Psoas muscle (tissue), 8 donors: ENCODE results near the gene SEPHS2. TPM values are rescaled to one million over a fixed set of nuclear protein-coding genes. Genes with fewer than 3 reads are reported as not detected.
A peak's percentile ranks its signal among the peaks of the same experiment; 100 is the strongest.

Experiments used
- ATAC-seq, 4 donors: fragments of 200-7000 bp; cut with Tn5 transposase; one replicate each; pipeline ENCODE4 v1.9.1; 2020; ENCODE audit warnings: moderate library complexity in 3 of 4, mild to moderate bottlenecking in 2 of 4
- DNase-seq, 2 donors: peaks; one replicate each; pipeline ENCODE4 v3.0.0-alpha.2; 2020
- H3K27ac ChIP-seq: fragments of 200-600 bp; one replicate; pipeline ENCODE4 v1.8.0; 2022
- H3K27me3 ChIP-seq, 3 donors: fragments of 200-600 bp in 1 of 3; one replicate each; pipeline versions ENCODE4 v1.6.1 to v1.8.0; 2013 to 2022; ENCODE audit warnings: low read length in 2 of 3, mild to moderate bottlenecking in 2 of 3, moderate library complexity in 1 of 3; ENCODE audit not compliant: insufficient read depth in 3 of 3
- H3K36me3 ChIP-seq, 2 donors: fragments of 200-600 bp in 1 of 2; one replicate each; pipeline versions ENCODE4 v1.6.1 to v1.8.0; 2013 to 2022; ENCODE audit warnings: low read depth in 1 of 2, mild to moderate bottlenecking in 1 of 2, moderate library complexity in 1 of 2; ENCODE audit not compliant: insufficient read depth in 1 of 2
- H3K4me1 ChIP-seq: fragments of 200-600 bp; one replicate; pipeline ENCODE4 v1.8.0; 2022
- H3K4me3 ChIP-seq: fragments of 200-600 bp; one replicate; pipeline ENCODE4 v1.8.0; 2022; ENCODE audit warnings: mild to moderate bottlenecking
- H3K9me3 ChIP-seq: fragments of 200-600 bp; one replicate; pipeline ENCODE4 v1.8.0; 2022
- WGBS, 3 donors: extraction: QIAGEN DNeasy Blood & Tissue Kit; methylation state at CpG; one replicate each; pipeline versions ENCODE4 v1.1.6 to v1.1.7; 2013; 5-methylcytosine and 5-hydroxymethylcytosine counted together
- intact Hi-C, 2 donors: fragments of 100-400 bp; cut with DNase I; formaldehyde crosslinking; loops; one replicate each; pipeline versions ENCODE4 v1.11.0 to v1.14.2; 2022
- polyA plus RNA-seq, 3 donors: library from polyadenylated mRNA; stranded (reverse); fragments of 200-250 nt; gene quantifications; one replicate each; pipeline ENCODE4 v1.2.3, GENCODE V29; 2013
- total RNA-seq, 4 donors: library from RNA; stranded (reverse); fragmentation: NEBNext Ultra II Directional in 2 of 4; extraction: Animal tissue kit (Norgen Biotek cat#: 25700) in 2 of 4; gene quantifications; one replicate each; pipeline versions ENCODE4 v1.2.1 to v1.2.4, GENCODE V29; 2021 to 2023
- TF ChIP-seq, protein P1 (sequence below): fragments of 200-600 bp; IDR thresholded peaks from one replicate; pipeline ENCODE4 v1.8.0; 2022; ENCODE audit warnings: antibody characterized with exemption
- donor health status: healthy with polysubstance abuse.
- donor health status: DM: no; HTN: no; CAD: no; lungs with moderate emphysema.
- donor health status: Bipolar disorder and iron deficiency.
- donor health status: healthy.
- donor health status: DM: yes; HTN: yes; CAD: no.
- donor health status: DM: no; HTN: no; CAD: no.
- donor health status: DM: no; HTN: no; CAD: no.
- donor health status: DM: yes; HTN: yes; CAD: no.

The SEPHS2 gene
- total and polyA plus RNA-seq, 7 donors, result 25.4 to 96.7 (median 59.8) TPM

DNA sequence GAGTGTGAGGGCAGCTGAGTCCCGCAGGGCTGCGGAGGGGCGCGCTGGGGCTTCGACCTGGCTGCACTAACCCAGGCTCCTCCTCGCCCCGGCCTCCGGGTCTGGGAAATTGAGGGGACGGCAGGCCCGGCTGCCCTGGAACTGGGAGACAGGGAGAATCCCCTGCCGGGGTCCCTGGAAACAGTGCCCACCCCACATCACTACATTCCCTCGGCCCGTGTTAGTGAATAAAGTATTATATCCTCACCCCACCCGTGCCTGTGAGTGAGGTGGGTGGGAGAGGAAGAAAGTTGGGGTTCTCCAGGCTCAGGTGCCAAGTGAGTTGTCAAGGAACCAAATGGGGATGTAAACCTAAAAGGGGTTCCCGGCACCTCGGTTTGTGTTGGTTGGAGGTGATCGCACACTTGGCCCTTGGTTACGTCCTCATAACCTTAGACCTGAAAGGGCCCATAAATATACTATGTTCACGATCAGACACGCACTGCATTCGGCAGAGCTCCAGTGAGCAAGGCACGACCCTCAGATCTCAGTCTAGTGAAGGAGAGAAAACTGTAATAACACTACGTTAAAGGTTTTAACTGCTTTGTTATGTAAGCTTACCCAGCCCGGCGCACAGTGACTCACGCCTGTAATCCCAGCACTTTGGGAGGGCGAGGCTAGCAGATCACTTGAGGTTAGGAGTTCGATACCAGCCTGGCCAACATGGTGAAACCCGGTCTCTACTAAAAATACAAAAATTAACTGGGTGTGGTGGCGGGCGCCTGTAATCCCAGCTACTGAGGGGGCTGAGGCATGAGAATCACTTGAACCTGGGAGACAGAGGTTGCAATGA lies 27.1 kb downstream of the SEPHS2 start:
- no peak for DNase-seq
- intact Hi-C loops, result no loop called here

DNA sequence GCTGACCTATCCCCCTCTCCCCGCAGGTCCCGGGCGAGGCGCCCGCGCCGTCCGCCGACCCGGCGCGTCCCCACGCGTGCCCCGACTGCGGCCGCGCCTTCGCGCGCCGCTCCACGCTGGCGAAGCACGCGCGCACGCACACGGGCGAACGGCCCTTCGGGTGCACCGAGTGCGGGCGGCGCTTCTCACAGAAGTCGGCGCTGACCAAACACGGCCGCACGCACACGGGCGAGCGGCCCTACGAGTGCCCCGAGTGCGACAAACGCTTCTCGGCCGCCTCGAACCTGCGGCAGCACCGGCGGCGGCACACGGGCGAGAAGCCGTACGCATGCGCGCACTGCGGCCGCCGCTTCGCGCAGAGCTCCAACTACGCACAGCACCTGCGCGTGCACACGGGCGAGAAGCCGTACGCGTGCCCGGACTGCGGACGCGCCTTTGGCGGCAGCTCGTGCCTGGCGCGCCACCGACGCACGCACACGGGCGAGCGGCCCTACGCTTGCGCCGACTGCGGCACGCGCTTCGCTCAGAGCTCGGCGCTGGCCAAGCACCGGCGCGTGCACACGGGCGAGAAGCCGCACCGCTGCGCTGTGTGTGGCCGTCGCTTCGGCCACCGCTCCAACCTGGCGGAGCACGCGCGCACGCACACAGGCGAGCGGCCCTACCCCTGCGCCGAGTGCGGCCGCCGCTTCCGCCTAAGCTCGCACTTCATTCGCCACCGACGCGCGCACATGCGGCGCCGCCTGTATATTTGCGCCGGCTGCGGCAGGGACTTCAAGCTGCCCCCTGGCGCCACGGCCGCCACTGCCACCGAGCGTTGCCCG lies 27.9 kb downstream of the SEPHS2 start:
- peak; percentile 92 to 94 (median 93) for ATAC-seq
- TF ChIP-seq, protein P1, sequence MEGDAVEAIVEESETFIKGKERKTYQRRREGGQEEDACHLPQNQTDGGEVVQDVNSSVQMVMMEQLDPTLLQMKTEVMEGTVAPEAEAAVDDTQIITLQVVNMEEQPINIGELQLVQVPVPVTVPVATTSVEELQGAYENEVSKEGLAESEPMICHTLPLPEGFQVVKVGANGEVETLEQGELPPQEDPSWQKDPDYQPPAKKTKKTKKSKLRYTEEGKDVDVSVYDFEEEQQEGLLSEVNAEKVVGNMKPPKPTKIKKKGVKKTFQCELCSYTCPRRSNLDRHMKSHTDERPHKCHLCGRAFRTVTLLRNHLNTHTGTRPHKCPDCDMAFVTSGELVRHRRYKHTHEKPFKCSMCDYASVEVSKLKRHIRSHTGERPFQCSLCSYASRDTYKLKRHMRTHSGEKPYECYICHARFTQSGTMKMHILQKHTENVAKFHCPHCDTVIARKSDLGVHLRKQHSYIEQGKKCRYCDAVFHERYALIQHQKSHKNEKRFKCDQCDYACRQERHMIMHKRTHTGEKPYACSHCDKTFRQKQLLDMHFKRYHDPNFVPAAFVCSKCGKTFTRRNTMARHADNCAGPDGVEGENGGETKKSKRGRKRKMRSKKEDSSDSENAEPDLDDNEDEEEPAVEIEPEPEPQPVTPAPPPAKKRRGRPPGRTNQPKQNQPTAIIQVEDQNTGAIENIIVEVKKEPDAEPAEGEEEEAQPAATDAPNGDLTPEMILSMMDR, result peak; percentile 31
- intact Hi-C loops, result no loop called here
- peaks cover 5 to 34% of the 10 kb centered on the region in 2 donors for H3K36me3 ChIP-seq
- H3K4me1 ChIP-seq, result no peaks in the 10 kb centered on the region
- 1 to 2% (median 1%) methylated on average over 107 to 140 of the region's 140 CpGs for WGBS, 3 donors
- peak overlapping the region; percentile 82 for H3K27ac ChIP-seq
- H3K4me3 ChIP-seq, result peak overlapping the region; percentile 72
- no peaks in the 10 kb centered on the region for H3K9me3 ChIP-seq
- DNase-seq, result peak; percentile 88 to 94
- no peaks in the 10 kb centered on the region for H3K27me3 ChIP-seq

More for the DNA sequence above, 27.1 kb downstream of the SEPHS2 start:
- no peak for ATAC-seq
- 61 to 66% (median 62%) methylated on average over 30 to 31 of the region's 31 CpGs for WGBS, 3 donors
- peak overlapping the region; percentile 72 for H3K4me3 ChIP-seq
- no peaks in the 10 kb centered on the region for H3K27me3 ChIP-seq
- TF ChIP-seq, protein P1, result no peak
- H3K36me3 ChIP-seq, result peaks cover 3 to 34% of the 10 kb centered on the region in 2 donors
- no peaks in the 10 kb centered on the region for H3K4me1 ChIP-seq
- H3K27ac ChIP-seq, result peak overlapping the region; percentile 82
- H3K9me3 ChIP-seq, result no peaks in the 10 kb centered on the region

DNA sequence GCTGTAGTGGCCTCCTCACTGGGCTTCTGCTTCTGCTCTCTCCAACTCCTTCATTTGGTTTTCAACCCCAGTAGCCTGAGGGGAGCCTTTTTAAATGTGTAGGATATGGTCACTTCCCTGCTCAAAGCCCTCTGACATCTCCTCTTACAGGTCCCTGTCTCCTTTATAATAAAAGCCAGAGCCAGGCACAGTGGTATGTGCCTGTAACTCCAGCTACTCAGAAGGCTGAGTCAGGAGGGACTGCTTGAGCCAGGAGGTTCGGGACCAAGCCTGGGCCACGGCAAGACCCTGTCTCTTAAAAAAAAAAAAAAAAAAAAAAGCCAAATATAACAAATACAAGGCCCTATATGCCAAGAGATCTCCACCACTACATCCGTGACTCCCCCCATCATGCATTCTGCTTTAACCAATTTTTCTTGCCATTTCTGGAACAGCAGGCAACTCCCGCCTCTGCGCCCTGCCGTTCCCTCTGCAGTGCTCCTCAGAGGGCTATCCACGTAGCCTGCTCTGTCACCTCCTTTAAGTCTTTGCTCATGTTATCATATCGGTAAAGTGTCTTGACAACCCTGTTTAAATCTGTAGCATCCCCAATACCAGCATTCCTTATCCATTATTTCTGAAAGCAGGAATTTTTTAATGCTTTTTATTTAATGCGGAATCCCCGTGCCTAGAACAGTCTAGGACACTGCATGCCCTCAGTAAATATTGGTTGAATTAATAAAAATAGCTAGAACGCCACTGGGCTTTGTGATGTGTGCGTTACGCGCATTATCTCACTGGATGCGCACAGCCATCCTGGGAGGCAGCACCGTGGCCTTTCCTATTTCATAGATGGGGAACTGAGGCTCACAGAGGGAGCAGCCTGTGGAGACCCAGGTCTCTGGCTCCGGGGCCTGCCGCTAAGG lies 28.8 kb downstream of the SEPHS2 start:
- Histone ChIP-seq H3K36me3 (peaks cover 2 to 33% of the 10 kb centered on the region in 2 donors), H3K4me3 (peak overlapping the region; percentile 72), H3K4me1 (no peaks in the 10 kb centered on the region), H3K9me3 (no peaks in the 10 kb centered on the region), H3K27ac (peak overlapping the region; percentile 82), H3K27me3 (no peaks in the 10 kb centered on the region)
- ATAC-seq (no peak), DNase-seq (no peak)
- WGBS, 3 donors, result 62 to 67% (median 63%) methylated on average over 18 of the region's 18 CpGs
- intact Hi-C loops, result no loop called here
- TF ChIP-seq, protein P1, result no peak

- ATAC-seq (no peak), DNase-seq (no peak)
- Histone ChIP-seq H3K4me1 (no peaks in the 10 kb centered on the region), H3K9me3 (no peaks in the 10 kb centered on the region), H3K4me3 (no peak overlapping the region), H3K27me3 (no peaks in the 10 kb centered on the region), H3K27ac (no peak overlapping the region), H3K36me3 (peaks cover 2 to 33% of the 10 kb centered on the region in 2 donors)
- 83 to 90% (median 88%) methylated on average over 4 of the region's 4 CpGs for WGBS, 3 donors
- intact Hi-C loops, result no loop called here
- TF ChIP-seq, protein P1, result no peak
Measured at GRCh38 chr16:30416047-30416603, 29.5 kb downstream of the SEPHS2 start.
